Measurements from ENCODE around the gene MYLK3. TPM values are rescaled to one million over a fixed set of nuclear protein-coding genes. Genes with fewer than 3 reads are reported as not detected.

The MYLK3 gene
- total RNA-seq, 1 experiment from 2014 or later = not detected

GRCh38 chr16:46662123-46662522, 86.0 kb downstream of the MYLK3 start:
- H3K36me3 Mint-ChIP-seq (ENCODE audit: insufficient read depth, unreplicated experiment) = peaks cover 89% of the 10 kb centered on the region
- H3K27me3 Mint-ChIP-seq (ENCODE audit: insufficient read depth, unreplicated experiment) = no peaks in the 10 kb centered on the region
- H3K4me3 Mint-ChIP-seq (ENCODE audit: unreplicated experiment) = no peak overlapping the region
- no peak for DNase-seq (ENCODE audit: unreplicated experiment)
- intact Hi-C loops (cut with micrococcal nuclease) = no loop called here
- ChIA-PET POLR2A (interaction anchor here (0.6 kb wide), 1 partner anchor 126 kb away, joined by 3 read pairs; no protein-coding TSS in a partner anchor), CTCF (interaction anchor here (1.6 to 3.1 kb wide), 2 partner anchors 12 to 139 kb away, joined by 7 to 27 read pairs; no protein-coding TSS in a partner anchor)
- no peak overlapping the region for H3K27ac Mint-ChIP-seq (ENCODE audit: low read depth, unreplicated experiment)
- no peaks in the 10 kb centered on the region for H3K9me3 Mint-ChIP-seq (ENCODE audit: unreplicated experiment)
- BruUV-seq (replicated peaks) = no TSS peak
- TF ChIP-seq CTCF (IDR thresholded peaks at IDR 0.05; ENCODE audit: unreplicated experiment) = no peak
- no peaks in the 10 kb centered on the region for H3K4me1 Mint-ChIP-seq (ENCODE audit: insufficient read depth, unreplicated experiment)

GRCh38 chr16:46658925-46659324, 89.2 kb downstream of the MYLK3 start:
- H3K4me3 Mint-ChIP-seq (ENCODE audit: unreplicated experiment) = no peak overlapping the region
- ChIA-PET POLR2A (interaction anchor here (0.7 to 1.2 kb wide), 3 partner anchors 29 to 337 kb away, joined by 3 read pairs; no protein-coding TSS in a partner anchor), CTCF (interaction anchor here (0.6 to 0.9 kb wide), 2 partner anchors 20 to 41 kb away, joined by 3 read pairs; no protein-coding TSS in a partner anchor)
- no peaks in the 10 kb centered on the region for H3K4me1 Mint-ChIP-seq (ENCODE audit: insufficient read depth, unreplicated experiment)
- TF ChIP-seq CTCF (IDR thresholded peaks at IDR 0.05; ENCODE audit: unreplicated experiment) = no peak
- no peak overlapping the region for H3K27ac Mint-ChIP-seq (ENCODE audit: low read depth, unreplicated experiment)
- intact Hi-C loops (cut with micrococcal nuclease) = no loop called here
- peaks cover 67% of the 10 kb centered on the region for H3K36me3 Mint-ChIP-seq (ENCODE audit: insufficient read depth, unreplicated experiment)
- BruUV-seq (replicated peaks) = no TSS peak
- no peaks in the 10 kb centered on the region for H3K27me3 Mint-ChIP-seq (ENCODE audit: insufficient read depth, unreplicated experiment)
- no peak for DNase-seq (ENCODE audit: unreplicated experiment)
- H3K9me3 Mint-ChIP-seq (ENCODE audit: unreplicated experiment) = no peaks in the 10 kb centered on the region

Other genes starting within 250 kb of the MYLK3 start
- gene SHCBP1, start 127.0 kb downstream of the MYLK3 start, total RNA-seq (2022) = 17.2 and 21.4 TPM in 2 replicates
- 68.7 and 72.3 TPM in 2 replicates for gene VPS35, start 59.2 kb downstream of the MYLK3 start, total RNA-seq (2022)
- gene ORC6, start 58.7 kb downstream of the MYLK3 start, total RNA-seq (2022) = 17.0 and 23.2 TPM in 2 replicates
- gene C16orf87, start 82.8 kb upstream of the MYLK3 start, total RNA-seq (2022) = 11.5 and 13.5 TPM in 2 replicates
- 44.7 and 60.6 TPM in 2 replicates for gene GPT2, start 136.0 kb upstream of the MYLK3 start, total RNA-seq (2022)
- 64.7 and 64.8 TPM in 2 replicates for gene DNAJA2, start 225.3 kb upstream of the MYLK3 start, total RNA-seq (2022)